HG03565 (cell line): ENCODE data around the gene FCGR1A.
"Not testable (repeated sequence)": the region's sequence is repeated elsewhere in the genome, so short reads cannot be mapped to it uniquely, and the experiment has no call there.

Source experiments
- ATAC-seq: cut with Tn5 transposase; IDR thresholded peaks from one replicate; pipeline ENCODE4 v1.9.1; 2021; ENCODE audit warnings: mild to moderate bottlenecking, moderate library complexity; ENCODE audit not compliant: unreplicated experiment

Gene FCGR1A

GRCh38 chr1:149775510-149776147 lies 6.9 kb upstream of the FCGR1A start:
- not testable (repeated sequence) for ATAC-seq

DNA sequence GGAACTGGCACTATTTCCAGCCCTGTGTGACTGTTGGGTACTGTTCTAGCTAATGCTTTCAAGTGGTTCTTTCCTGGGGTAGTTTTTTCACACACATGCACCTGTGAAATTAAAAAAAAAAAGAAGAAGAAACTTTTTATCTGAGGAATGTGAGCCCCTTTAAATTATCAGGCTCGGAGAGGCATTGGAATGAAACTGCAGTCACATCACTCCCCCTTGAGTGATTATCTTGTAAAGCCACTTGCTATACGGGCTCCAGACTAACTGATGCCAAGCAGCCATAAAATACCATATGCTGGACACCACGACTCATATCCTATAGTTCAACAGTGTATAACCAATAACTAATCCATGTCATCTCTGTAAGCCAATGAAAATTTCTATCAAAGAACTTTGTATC lies 5.4 kb upstream of the FCGR1A start:
- ATAC-seq, result not testable (repeated sequence)

DNA sequence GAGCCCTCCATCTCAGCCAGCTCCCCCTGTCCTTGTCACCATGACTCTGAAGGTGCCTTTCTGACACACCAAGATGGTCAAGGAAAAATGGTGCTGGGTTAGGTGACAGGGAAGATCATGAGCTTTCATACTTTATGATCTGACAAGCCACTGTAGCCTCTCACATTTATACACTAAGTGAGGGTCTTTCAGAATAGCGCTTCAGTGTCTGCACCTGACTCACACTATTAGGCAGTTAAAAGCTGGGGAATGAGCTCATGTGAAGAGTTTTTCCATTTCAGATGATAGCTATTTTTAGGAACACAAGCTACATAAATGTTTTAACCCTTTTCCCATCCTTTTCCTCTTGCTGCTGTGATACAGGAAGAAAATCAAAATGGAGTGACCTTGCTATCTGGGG lies 4.2 kb upstream of the FCGR1A start:
- not testable (repeated sequence) for ATAC-seq

DNA sequence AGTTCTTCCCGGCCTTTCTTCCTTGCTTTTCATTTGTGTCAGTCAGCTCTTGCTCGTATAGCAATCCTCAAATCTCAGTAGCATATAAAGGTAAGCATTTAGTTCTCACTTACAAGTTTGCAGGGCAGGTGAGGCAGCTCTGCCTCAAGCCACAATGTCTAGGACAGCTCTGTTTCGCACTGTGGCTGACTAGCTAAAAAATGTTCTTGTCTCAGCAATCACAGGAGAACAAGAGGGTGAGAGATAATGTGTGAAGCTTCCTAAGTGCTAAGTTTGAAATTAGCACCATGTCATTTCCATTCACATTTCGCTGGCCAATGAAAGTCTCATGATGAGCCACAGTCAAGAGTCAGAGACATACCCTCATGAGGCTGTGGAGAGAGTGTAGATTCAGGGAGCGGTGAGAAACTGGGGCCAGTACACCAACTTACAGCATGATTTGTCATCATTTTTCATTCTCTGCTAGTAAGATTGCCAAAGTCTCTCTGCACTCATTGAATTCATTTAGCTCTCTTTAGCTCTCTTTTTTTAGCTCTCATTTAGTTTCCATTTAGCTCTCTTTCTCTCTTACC lies 995 bp upstream of the FCGR1A start:
- ATAC-seq, result not testable (repeated sequence)

DNA sequence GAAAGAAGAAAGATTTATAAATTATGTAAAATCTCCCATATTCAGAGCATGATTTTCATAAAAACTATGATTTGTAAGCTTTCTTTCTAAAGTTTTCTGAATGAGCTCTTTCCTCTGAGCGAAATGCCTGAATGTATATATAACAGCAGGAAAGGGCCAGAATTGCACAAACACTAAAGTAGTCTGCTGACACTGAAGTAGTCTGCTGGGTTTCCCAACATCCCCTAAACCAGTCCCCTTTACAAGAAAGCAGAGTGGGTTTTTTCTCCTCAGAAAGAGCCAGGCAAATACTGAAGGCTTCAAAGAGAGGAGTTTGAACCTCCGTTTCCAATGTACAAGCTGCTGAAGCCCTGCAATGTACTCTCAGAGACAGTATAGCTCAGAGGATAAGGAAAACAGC lies 795 bp downstream of the FCGR1A start:
- not testable (repeated sequence) for ATAC-seq

GRCh38 chr1:149783868-149784267 lies 1.4 kb downstream of the FCGR1A start:
- ATAC-seq, result not testable (repeated sequence)

- ATAC-seq, result not testable (repeated sequence)
These were observed 5.4 kb downstream of the FCGR1A start for GRCh38 chr1:149787688-149788451.

GRCh38 chr1:149792502-149792901 lies 10.0 kb downstream of the FCGR1A start:
- peak; percentile 40 for ATAC-seq

DNA sequence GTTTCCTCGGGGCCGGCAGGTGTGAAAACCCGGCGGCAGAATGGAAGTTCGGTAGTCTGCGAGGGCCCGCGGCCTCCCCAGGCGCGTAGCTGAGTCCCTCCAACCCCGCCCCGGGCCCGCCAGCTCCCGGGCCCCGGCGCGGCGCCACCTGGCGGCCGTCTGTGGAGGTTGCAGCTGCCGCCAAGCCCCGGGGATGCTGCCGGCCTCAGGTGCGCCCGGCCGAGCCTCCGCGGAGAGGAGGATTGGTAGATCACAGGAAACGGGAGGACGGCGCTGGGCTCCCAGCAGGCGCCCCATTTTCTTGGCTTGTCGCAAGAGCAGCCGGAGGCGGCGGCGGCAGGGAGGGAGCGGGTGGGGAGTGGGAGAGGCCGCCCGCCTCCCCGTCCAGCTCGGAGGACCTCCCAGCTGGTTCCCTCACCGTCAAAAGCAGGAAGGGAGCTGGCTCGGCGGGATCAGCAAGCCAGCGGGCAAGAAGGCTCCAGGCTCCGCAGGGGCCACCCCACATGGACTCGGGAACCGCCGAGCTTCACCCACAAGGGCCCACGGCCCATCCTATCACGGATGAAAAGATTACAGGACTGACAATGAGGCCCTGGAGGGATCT lies 10.5 kb downstream of the FCGR1A start:
- peak; percentile 45 for ATAC-seq

- not testable (repeated sequence) for ATAC-seq
These were observed 11.4 kb downstream of the FCGR1A start for GRCh38 chr1:149793885-149794284.

DNA sequence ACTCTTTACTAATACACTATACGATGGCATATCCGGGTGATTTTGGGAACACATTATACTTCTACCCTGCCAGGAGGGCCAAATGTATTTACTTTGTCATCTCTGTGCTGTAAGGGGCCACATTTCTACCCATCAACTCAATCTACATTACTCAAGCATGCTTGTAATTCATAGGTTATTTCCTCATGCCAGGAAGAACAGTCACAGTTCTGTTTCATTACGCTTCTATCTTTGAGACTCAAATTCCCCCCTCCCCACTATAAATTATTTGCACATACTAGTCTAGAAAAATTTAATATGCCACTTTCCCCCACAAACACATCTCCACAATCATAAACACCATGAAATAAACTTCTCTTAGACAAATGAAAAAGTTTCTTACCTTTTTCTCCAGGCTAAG lies 19.1 kb downstream of the FCGR1A start:
- not testable (repeated sequence) for ATAC-seq

DNA sequence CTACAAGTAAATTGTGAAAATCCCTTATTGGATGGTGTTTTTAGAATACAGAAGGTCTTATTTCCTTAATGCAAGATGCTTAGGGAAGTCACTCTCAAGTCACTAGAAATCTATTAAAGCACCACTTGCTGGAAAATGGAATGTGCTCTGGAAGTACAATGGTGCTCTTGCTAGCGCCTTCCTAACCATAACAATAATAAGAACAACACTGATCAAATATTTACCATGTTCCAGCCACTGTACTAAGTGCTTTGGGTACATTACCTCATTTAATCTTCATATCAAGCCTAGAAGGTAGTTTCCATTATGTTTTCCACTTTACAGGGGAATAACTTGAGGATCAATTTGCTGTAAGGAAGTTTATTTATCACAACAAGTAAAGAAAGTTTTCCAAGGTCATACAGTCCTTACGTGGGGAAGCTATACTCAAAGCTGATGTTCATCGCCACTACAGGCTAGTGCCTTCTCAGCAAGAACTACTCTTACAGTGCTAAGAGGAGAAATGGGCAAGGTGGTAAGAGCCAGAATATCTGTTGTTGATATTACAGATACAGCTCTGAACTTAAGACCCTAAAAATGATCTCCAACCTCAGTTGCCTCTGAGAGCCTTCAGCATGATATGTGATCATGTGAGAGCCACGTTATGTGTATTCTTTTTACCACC lies 22.1 kb downstream of the FCGR1A start:
- ATAC-seq, result not testable (repeated sequence)

GRCh38 chr1:149810697-149811405 lies 28.4 kb downstream of the FCGR1A start:
- not testable (repeated sequence) for ATAC-seq

DNA sequence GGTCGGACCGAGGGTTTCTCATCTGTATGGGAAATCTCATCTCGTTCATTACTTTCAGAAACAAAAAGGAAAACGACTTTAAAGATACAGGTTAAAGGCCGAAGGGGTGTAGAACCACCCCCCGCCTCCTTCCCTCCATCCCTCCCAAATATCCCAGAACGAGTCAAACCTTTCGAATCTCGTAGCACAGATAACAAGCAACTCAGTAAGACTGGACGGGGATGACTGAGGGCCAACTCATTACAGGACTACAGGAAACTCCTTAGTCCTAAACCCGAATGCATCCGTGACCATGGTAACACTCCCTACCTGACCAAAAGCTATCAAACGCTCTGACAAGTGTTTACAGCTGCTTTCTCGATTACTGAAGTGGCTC lies 29.0 kb downstream of the FCGR1A start:
- not testable (repeated sequence) for ATAC-seq

DNA sequence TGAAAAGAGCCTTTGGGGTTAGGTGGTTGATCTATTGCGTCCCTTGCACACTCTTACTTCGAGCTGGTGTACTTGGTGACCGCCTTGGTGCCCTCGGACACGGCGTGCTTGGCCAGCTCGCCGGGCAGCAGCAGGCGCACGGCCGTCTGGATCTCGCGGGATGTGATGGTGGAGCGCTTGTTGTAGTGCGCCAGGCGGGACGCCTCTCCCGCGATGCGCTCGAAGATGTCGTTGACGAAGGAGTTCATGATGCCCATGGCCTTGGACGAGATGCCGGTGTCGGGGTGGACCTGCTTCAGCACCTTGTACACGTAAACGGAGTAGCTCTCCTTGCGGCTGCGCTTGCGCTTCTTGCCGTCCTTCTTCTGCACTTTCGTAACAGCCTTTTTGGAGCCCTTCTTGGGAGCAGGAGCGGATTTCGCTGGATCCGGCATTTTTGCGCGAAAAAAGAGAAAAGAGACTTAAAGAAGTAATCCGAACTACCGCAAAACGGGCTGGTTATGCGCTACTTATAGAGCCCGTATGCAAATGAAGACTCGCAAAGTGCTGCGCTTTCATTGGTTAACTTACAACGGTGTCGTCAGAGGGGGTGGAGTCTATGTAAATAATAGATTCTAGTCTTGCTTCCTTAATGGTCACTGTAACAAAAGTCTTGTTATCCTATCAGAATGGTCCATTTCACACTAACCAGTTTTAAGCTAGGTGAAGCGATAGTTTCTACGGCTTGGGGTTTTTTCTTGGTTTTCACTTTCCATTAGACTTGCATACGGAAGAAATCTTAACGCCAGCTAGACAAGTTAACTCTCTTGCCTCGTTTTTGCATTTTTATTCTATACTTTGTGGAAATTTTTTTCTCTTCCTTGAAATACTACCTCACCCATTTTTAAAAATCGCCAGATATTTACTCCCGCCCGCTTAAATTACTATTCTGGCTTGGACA lies 29.7 kb downstream of the FCGR1A start:
- peak; percentile 82 for ATAC-seq

- not testable (repeated sequence) for ATAC-seq
These were observed 30.7 kb downstream of the FCGR1A start for GRCh38 chr1:149812893-149813801.

DNA sequence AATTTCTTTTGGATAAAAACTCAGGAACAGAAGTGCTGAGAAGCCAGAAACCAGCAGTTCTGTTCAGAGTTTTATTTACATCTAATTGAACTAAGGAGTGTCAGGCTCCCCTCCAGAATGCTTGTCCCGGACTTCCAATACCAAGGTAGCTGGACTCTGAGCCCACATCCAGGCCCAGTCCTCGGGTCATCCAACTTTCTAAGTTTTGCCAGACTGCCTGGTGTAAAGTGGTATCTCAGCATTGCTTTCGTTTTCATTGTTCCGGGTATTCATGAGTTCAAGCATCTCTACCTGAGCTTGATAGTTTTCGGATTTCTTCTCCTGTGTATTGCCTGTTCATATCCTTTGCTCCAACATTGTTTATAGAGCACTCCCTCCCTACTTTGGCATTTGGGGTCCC lies 37.9 kb downstream of the FCGR1A start:
- ATAC-seq, result not testable (repeated sequence)

GRCh38 chr1:149826555-149826954 lies 44.1 kb downstream of the FCGR1A start:
- not testable (repeated sequence) for ATAC-seq
